HT1080 (cell line): Measurements from ENCODE around the gene ZNF593. TPM values are rescaled to one million over a fixed set of nuclear protein-coding genes. Genes with fewer than 3 reads are reported as not detected.

Source experiments
- DNase-seq: peaks from one replicate; pipeline ENCODE4 v3.0.0-alpha.2; 2015; ENCODE audit warnings: low read depth
- total RNA-seq: library from RNA; depleted of rRNA; stranded (reverse); fragments of >200 nt; shearing (Covaris generic); gene quantifications from 2 replicates; pipeline ENCODE4 v1.2.3, GENCODE V29; 2014; rRNA removed

The ZNF593 gene
- total RNA-seq, 1 experiment from 2014 or later, result 51.1 TPM

GRCh38 chr1:26200413-26200812 is 30.7 kb downstream of the ZNF593 start:
- no peak for DNase-seq

GRCh38 chr1:26203642-26204318 is 34.1 kb downstream of the ZNF593 start:
- DNase-seq, result no peak

GRCh38 chr1:26210147-26210870 is 40.6 kb downstream of the ZNF593 start:
- DNase-seq, result no peak

GRCh38 chr1:26212726-26213125 is 43.0 kb downstream of the ZNF593 start:
- DNase-seq, result no peak

GRCh38 chr1:26213335-26213905 is 43.7 kb downstream of the ZNF593 start:
- no peak for DNase-seq

- no peak for DNase-seq
Measured at GRCh38 chr1:26215246-26215645, 45.5 kb downstream of the ZNF593 start.

GRCh38 chr1:26218906-26219494 is 49.3 kb downstream of the ZNF593 start:
- no peak for DNase-seq

Other genes with a start within 250 kb of the ZNF593 start
- 5.4 and 7.1 TPM in 2 replicates for gene PAFAH2, start 171.8 kb upstream of the ZNF593 start, total RNA-seq
- gene EXTL1, start 148.1 kb upstream of the ZNF593 start, total RNA-seq, result not detected in 2 replicates
- gene SLC30A2, start 123.8 kb upstream of the ZNF593 start, total RNA-seq, result not detected in 2 replicates
- gene TRIM63, start 102.3 kb upstream of the ZNF593 start, total RNA-seq, result not detected in 2 replicates
- gene PDIK1L, start 58.1 kb upstream of the ZNF593 start, total RNA-seq, result 4.0 and 4.5 TPM in 2 replicates
- 0.10 and 0.19 TPM in 2 replicates for gene FAM110D, start 10.8 kb upstream of the ZNF593 start, total RNA-seq
- not detected in 2 replicates for gene C1orf232, start 945 bp upstream of the ZNF593 start, total RNA-seq
- not detected in 2 replicates for gene ZNF593OS, start 1.9 kb downstream of the ZNF593 start, total RNA-seq
- 0.10 and 0.26 TPM in 2 replicates for gene CNKSR1, start 7.6 kb downstream of the ZNF593 start, total RNA-seq
- not detected in 2 replicates for gene CATSPER4, start 20.7 kb downstream of the ZNF593 start, total RNA-seq
- 15.5 and 18.3 TPM in 2 replicates for gene CEP85, start 64.3 kb downstream of the ZNF593 start, total RNA-seq
- 143 and 314 TPM in 2 replicates for gene SH3BGRL3, start 110.2 kb downstream of the ZNF593 start, total RNA-seq
- gene UBXN11, start 136.7 kb downstream of the ZNF593 start, total RNA-seq, result 4.0 and 4.5 TPM in 2 replicates
- gene CD52, start 148.1 kb downstream of the ZNF593 start, total RNA-seq, result not detected in 2 replicates
- gene CRYBG2, start 184.2 kb downstream of the ZNF593 start, total RNA-seq, result 0.03 and 0.27 TPM in 2 replicates
- not detected in 2 replicates for gene ZNF683, start 202.8 kb downstream of the ZNF593 start, total RNA-seq
- not detected in 2 replicates for gene LIN28A, start 240.9 kb downstream of the ZNF593 start, total RNA-seq